Activated naive CD4-positive, alpha-beta T cell treated with anti-CD3 and anti-CD28 coated beads, Interleukin-2, amount 50 U/mL, for 24 hours (primary cell): Measurements from ENCODE around the gene TNPO3.
"Not testable (repeated sequence)": the region's sequence is repeated elsewhere in the genome, so short reads cannot be mapped to it uniquely, and the experiment has no call there.

Source experiments
- H3K27ac Mint-ChIP-seq: one replicate; pipeline ENCODE4 v1.8.0; 2021; ENCODE audit warnings: mild to moderate bottlenecking, mixed read lengths
- H3K27me3 Mint-ChIP-seq: one replicate; pipeline ENCODE4 v1.8.0; 2021; ENCODE audit warnings: mixed read lengths
- H3K36me3 Mint-ChIP-seq: one replicate; pipeline ENCODE4 v1.8.0; 2021; ENCODE audit warnings: mixed read lengths
- H3K4me1 Mint-ChIP-seq: one replicate; pipeline ENCODE4 v1.8.0; 2021; ENCODE audit warnings: mixed read lengths
- H3K4me3 Mint-ChIP-seq: one replicate; pipeline ENCODE4 v1.8.0; 2021; ENCODE audit warnings: mild to moderate bottlenecking, mixed read lengths
- H3K9me3 Mint-ChIP-seq: one replicate; pipeline ENCODE4 v1.8.0; 2021; ENCODE audit warnings: mixed read lengths

TNPO3 gene

DNA sequence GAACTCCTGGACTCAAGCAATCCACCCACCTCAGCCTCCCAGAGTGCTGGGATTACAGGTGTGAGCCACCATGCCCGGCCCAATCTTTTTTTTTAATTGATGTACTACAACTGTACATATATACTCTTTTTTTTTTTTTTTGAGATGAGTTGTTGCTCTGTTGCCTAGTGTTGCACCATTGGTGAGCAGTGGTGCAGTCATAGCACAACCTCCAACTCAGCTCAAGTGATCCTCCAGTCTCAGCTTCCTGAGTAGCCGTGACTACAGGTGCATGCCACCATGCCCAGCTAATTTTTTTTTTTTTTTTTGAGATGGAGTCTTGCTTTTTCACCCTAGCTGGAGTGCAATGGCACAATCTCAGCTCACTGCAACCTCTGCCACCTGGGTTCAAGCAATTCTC, 111.7 kb downstream of the TNPO3 start:
- not testable (repeated sequence) for H3K27ac Mint-ChIP-seq, H3K4me1 Mint-ChIP-seq, H3K4me3 Mint-ChIP-seq, H3K27me3 Mint-ChIP-seq, H3K9me3 Mint-ChIP-seq, H3K36me3 Mint-ChIP-seq

DNA sequence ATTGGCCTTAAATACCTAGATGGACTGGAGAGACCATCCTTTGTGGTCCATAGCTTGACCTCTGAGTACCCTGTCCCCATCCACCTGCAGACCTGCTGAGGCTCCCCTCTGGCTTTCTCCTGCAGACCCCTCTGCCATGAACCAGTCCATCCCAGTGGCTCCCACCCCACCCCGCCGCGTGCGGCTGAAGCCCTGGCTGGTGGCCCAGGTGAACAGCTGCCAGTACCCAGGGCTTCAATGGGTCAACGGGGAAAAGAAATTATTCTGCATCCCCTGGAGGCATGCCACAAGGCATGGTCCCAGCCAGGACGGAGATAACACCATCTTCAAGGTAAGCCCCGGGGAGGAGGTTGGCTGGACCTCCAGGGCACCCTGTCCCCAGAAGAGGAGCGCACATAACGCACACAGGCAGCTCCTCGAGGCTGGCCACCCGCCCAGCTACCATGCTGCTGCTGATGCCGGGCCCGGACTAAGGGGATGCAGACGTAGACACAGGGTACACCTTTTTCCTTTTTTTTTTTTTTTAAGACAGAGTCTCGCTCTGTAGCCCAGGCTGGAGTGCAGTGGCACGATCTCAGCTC, 112.9 kb downstream of the TNPO3 start:
- Mint-ChIP-seq H3K27ac (no peak overlapping the region), H3K4me1 (peaks cover 8% of the 10 kb centered on the region), H3K36me3 (no peaks in the 10 kb centered on the region), H3K4me3 (no peak overlapping the region), H3K27me3 (peaks cover 10% of the 10 kb centered on the region), H3K9me3 (no peaks in the 10 kb centered on the region)

DNA sequence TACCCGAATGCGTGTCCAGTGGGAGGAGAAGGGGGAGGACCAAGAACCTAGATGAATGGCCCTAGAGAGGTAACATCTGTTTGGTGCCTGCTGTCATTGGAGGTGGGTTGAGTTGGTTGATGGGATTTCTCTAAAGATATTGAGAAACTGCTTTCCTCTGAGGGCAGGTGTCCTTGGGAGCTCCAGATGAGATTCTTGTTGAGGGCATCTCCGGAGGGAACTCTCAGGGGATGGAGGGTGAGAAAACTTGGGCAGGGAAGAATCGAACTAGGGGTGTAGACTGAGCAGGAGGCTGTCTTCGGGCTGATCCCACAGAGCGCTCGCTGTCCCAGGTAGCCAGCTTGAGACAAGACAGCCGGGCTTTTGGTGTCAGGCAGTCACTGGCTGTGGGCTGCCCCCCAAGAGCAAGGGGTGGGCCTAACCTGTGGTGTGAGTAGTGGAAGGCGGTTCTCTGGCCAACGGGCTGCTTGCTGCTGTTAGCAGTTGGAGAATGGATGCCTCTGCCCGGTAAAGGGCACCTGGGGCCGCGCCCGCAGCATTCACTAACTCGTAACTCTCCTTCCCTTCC, 113.5 kb downstream of the TNPO3 start:
- Mint-ChIP-seq H3K36me3 (no peaks in the 10 kb centered on the region), H3K4me1 (peaks cover 12% of the 10 kb centered on the region), H3K4me3 (no peak overlapping the region), H3K9me3 (no peaks in the 10 kb centered on the region), H3K27me3 (peaks cover 13% of the 10 kb centered on the region), H3K27ac (no peak overlapping the region)

DNA sequence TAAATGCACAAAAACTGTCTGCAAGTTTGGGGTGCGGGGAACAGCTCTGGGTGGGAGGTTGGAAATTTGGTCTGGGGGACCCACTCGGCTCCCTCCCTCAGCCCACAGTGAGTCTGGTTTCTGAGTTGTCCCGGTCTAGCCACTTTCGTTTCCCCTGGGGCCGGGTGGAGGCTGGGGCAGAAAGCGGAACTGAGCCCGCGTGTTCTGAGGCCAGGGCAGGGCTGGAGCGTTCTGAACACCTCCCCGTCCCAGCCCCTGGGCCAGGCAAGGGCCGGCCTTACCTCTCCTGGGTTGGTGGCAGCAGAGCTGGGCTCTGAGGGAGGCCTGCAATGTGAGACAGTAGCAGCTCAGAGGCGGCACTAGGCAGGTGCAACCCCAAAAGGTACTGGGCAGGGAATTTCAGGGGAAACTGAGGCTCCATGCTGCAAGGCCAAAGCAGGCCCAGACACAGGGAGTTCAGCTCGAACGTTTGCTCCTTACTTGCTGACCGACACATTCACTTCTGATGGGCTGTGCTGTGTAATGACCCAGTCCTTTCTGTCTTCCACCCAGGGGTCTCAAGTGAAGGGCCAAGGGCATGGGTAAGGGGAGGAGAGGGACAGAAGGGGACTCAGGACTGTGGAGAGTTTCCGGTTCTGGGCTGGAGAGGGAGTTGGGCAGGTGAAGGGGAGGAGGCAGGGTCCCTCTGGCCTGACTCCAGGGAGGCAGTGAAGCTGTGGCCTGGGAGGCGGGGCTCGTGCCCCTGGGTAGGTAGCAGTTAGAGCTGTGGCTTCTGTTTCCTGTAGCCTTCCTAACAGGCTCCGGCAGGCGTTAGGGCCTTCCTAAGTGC, 114.2 kb downstream of the TNPO3 start:
- H3K27ac Mint-ChIP-seq: no peak overlapping the region
- peaks cover 12% of the 10 kb centered on the region for H3K4me1 Mint-ChIP-seq
- H3K9me3 Mint-ChIP-seq: no peaks in the 10 kb centered on the region
- H3K4me3 Mint-ChIP-seq: peak overlapping the region; percentile 19
- no peaks in the 10 kb centered on the region for H3K36me3 Mint-ChIP-seq
- H3K27me3 Mint-ChIP-seq: peaks cover 13% of the 10 kb centered on the region

DNA sequence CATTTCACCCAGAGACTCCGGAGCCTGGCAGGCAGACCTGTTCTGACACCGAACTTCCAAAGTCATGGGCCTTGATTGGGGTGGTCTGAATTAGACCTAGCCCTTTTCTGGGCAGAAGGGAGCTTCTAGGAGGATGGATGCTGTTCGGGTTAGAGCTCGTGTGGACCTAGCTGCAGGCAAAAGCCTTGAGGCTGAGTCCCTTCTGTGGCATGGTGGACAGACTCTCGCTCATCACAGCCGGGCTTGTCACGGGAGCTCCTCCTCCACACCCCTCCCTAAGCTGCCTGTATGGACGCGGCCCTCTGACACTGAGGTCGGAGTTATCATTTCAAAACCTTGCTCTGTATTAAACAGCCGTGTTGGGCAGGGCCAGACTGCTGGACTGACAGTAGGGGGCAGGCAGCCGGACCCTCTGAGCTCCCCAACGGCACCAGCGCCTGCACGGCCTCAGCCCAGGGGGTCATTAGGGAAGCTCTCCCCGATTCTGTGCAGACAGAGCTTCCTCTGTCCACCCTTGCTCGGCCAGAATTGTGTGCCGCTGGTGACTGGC, 115.0 kb downstream of the TNPO3 start:
- no peak overlapping the region for H3K4me3 Mint-ChIP-seq
- H3K36me3 Mint-ChIP-seq: no peaks in the 10 kb centered on the region
- peaks cover 12% of the 10 kb centered on the region for H3K4me1 Mint-ChIP-seq
- no peak overlapping the region for H3K27ac Mint-ChIP-seq
- H3K27me3 Mint-ChIP-seq: peaks cover 13% of the 10 kb centered on the region
- H3K9me3 Mint-ChIP-seq: no peaks in the 10 kb centered on the region

DNA sequence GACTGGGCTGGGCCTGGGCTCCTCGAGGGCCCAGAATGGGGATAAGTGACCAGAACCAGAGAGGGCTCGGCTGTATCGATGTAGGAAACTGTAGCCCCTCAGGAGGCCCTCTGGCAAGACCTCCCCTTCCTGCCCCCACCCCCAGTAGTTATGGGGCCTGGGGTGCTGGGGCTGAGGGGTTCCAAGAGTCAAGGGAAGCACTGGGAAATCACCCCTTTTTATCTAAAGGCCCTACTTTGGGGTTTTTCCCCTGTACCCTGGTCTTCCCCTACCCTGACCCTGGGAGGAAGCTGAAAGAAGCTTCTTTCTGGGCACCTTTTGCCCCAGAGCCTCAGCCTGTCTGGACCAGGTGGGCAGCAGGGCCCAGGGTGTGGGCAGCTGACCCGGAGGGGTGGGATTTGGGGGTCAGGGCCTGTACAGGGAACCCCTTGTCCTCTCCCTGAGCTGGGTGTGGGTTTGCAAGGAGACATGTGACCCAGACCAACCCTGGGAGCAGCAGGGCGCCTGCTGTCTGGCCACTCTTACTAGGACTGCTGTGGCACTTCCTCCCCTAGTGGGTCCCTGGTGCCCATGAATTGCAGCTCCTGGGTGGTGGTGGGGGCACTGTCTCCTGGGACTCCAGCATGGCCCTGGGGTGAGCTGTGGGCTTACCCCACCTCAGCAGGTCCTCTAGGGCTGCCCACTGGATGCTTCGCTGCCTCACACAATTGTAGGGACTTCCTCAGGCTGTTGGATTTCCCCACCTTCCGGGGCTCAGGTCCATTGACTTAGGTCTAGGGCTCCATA, 115.6 kb downstream of the TNPO3 start:
- Mint-ChIP-seq H3K36me3 (no peaks in the 10 kb centered on the region), H3K4me1 (peaks cover 12% of the 10 kb centered on the region), H3K9me3 (no peaks in the 10 kb centered on the region), H3K27ac (no peak overlapping the region), H3K4me3 (peak overlapping the region; percentile 80), H3K27me3 (peaks cover 13% of the 10 kb centered on the region)

DNA sequence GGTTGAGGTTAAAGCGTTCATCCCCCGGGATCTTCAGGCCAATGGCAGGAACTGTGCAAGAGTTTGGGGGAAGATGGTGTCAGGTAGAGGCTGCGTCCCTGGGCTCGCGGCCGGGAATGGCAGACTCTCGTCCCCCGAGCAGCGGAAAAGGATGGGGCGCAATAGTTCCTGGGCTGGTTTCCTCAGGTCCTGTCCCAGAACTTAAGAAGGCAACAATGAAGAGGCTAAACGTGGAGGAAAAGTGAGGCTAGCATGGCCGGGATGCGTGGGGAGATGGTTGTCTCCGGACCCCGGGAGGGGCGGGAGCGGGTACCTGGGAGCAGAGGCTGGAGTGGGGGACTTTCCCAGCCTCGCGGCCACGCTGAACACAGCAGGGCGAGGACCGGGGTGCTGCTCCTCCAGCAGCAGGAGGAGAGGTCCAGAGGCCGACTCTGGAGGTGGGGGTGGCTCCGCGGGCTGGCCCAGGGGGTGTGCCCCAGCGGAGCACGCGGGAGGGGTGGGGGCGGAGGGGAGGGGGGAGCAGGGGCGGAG, 116.3 kb downstream of the TNPO3 start:
- H3K4me1 Mint-ChIP-seq: peaks cover 13% of the 10 kb centered on the region
- no peak overlapping the region for H3K27ac Mint-ChIP-seq
- H3K9me3 Mint-ChIP-seq: no peaks in the 10 kb centered on the region
- peak overlapping the region; percentile 80 for H3K4me3 Mint-ChIP-seq
- H3K27me3 Mint-ChIP-seq: peaks cover 13% of the 10 kb centered on the region
- no peaks in the 10 kb centered on the region for H3K36me3 Mint-ChIP-seq

DNA sequence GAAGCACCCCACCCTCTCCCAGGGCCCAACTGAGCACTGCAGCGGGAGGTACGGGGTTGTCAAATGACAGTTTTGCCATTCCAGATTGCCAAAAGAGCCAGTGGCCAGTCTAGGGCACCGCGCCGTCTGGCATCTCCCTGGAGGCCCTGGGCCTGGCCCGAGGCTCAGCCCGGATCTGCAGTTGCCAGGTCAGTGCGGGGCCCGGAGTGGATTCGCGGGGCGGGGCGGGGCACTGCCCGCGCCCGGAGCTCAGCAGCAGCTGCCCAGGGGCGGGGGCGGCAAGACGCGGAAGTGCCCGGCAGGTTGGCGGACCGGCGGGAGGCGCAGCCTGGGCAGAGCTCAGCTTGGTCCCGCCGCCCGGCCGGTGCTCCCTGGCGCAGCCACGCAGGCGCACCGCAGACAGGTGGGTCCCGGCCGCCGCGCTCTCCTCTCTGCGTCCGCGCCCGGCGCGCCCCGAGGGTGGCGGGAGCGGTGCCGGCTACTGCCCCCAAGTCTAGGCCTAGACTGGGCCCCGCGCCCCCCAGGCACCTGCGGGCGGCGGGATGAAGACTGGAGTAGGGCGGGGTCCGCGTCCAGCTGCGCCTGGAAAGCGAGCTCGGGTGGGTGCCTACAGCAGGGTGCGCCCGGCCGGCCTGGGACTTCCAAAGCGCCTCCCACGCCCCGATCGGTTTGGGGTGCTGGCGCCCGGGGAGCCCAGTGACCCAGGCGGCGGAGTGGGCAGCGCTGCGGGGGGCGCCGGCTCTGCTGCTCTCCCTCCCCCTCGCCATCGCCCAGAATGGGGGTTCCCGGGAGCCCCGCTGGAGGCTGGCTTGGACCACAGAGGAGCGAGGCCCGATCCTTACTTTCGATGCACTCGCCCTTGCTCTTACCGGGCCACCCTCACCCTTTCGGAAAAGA, 117.0 kb downstream of the TNPO3 start, which contains the start of gene IRF5:
TSS of gene IRF5 (plus strand) at position 281 of the 897 bp plus-strand sequence. CDS start 4,155 bp downstream, outside the sequence.
- Mint-ChIP-seq H3K27me3 (peaks cover 13% of the 10 kb centered on the region), H3K4me1 (peaks cover 20% of the 10 kb centered on the region)

DNA sequence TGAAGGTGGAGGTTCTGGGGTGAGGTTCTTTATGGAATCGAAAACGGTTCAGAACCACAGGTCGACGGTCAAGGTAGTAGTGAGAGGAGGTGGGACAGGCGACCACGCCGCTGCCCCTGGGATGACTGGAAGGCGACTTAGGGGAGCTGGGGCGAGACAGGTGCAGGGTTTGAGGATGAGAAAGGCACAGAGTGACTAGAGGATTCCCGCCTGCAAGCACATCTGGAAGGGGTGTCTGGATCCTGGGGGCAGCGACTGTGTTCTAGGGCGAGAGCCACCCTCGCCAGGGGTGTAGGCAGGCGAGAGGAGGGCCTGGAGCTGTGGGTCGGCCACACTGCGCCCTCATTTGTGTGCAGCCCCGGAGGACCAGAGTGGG, 117.7 kb downstream of the TNPO3 start:
- Mint-ChIP-seq H3K9me3 (no peaks in the 10 kb centered on the region), H3K4me1 (peaks cover 22% of the 10 kb centered on the region), H3K27me3 (peaks cover 13% of the 10 kb centered on the region), H3K27ac (no peak overlapping the region), H3K36me3 (no peaks in the 10 kb centered on the region), H3K4me3 (peak overlapping the region; percentile 81)

More for the DNA sequence above, 117.0 kb downstream of the TNPO3 start, which contains the start of gene IRF5:
- Mint-ChIP-seq H3K36me3 (no peaks in the 10 kb centered on the region), H3K4me3 (peak within 1 kb of the TSS; percentile 81), H3K9me3 (no peaks in the 10 kb centered on the region), H3K27ac (no peak within 1 kb of the TSS)

DNA sequence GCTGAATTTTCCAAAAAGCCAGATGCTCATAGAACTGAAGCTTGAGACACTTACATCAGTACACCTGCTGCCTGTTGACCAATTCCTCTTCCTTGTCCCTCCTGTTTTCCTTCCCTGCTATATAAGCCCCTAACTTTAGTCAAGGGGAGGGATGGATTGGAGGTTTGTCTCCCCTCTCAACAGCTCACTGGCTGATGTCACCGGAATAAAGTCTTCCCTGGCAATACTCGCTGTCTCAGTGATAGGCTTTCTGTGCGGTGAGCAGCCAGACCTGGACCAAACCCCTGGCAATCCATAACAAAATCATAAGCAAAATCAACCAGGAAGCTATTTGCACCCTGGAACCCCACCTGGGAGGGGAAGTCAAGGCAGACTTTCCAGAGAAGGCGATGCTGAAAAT, 118.1 kb downstream of the TNPO3 start:
- H3K27me3 Mint-ChIP-seq: peaks cover 13% of the 10 kb centered on the region
- peaks cover 22% of the 10 kb centered on the region for H3K4me1 Mint-ChIP-seq
- no peaks in the 10 kb centered on the region for H3K9me3 Mint-ChIP-seq
- no peak overlapping the region for H3K27ac Mint-ChIP-seq
- H3K4me3 Mint-ChIP-seq: peak overlapping the region; percentile 81
- H3K36me3 Mint-ChIP-seq: no peaks in the 10 kb centered on the region

DNA sequence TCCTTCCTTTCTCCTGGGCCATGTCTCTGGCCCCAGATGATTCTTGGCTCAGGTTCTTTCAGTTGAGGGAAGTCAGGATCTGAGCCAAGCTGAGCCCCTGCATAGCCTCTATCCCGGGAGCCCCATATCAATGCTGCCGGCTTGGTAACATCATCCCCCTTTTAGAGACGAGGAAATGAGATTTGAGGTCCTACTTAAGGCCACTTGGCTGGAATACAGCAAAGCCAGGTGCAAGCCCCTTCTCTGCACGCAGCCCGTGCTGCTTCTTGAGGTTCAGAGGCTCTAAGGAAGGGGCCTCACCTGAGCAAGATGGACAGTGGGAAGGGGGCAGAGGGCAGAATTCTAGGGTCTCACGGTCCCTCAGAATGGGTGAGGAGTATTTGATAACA, 119.6 kb downstream of the TNPO3 start:
- H3K4me3 Mint-ChIP-seq: no peak overlapping the region
- H3K36me3 Mint-ChIP-seq: no peaks in the 10 kb centered on the region
- peaks cover 13% of the 10 kb centered on the region for H3K27me3 Mint-ChIP-seq
- H3K9me3 Mint-ChIP-seq: no peaks in the 10 kb centered on the region
- no peak overlapping the region for H3K27ac Mint-ChIP-seq
- peaks cover 22% of the 10 kb centered on the region for H3K4me1 Mint-ChIP-seq

DNA sequence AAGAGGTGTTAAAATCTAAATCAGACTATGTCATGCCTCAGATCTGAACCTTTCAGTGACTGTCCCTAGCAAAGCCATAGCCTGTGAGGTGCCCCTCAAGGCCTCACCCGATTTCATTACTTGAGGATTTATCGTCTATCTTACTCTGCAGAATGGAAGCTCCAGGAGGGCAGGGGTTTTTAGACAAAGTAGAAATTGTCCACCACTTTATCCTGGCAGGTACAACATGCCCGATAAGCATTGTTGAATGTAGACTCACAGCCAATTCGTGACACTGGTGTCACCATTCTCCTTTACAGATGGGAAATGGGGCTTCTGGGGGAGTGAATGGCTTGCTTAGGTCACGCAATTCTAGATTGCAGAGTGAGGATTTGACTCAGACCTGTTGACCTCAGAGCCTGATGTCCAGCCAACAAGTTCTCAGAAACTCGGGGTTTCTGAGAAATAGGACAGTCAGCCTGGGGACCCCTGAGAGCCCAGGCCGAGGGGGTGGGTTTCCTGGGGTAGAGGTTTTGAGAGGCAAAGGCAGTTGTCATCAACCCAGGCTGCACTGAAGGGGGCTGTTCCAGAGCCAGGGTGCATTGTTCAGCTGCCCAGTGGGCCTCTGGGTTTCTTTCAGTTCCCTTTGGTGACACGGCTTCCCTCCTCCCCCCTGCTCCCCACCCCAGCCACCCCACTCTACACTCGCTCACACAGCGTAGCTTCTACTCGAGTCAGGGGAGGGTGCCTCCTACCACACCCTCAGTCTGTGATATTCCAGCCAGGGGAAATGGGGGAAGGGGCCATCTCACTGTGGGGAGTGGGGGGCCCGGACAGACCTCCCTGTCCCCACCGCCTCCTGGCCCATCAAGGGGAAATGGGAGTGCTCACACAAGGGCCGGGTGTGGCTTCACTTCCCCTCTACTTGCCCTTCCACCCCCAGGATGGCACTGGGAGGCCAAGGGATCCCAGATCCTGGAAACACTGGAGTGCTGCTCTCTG, 120.3 kb downstream of the TNPO3 start:
- Mint-ChIP-seq H3K4me1 (peaks cover 22% of the 10 kb centered on the region), H3K27ac (no peak overlapping the region), H3K9me3 (no peaks in the 10 kb centered on the region), H3K27me3 (peaks cover 11% of the 10 kb centered on the region), H3K4me3 (no peak overlapping the region), H3K36me3 (no peaks in the 10 kb centered on the region)

DNA sequence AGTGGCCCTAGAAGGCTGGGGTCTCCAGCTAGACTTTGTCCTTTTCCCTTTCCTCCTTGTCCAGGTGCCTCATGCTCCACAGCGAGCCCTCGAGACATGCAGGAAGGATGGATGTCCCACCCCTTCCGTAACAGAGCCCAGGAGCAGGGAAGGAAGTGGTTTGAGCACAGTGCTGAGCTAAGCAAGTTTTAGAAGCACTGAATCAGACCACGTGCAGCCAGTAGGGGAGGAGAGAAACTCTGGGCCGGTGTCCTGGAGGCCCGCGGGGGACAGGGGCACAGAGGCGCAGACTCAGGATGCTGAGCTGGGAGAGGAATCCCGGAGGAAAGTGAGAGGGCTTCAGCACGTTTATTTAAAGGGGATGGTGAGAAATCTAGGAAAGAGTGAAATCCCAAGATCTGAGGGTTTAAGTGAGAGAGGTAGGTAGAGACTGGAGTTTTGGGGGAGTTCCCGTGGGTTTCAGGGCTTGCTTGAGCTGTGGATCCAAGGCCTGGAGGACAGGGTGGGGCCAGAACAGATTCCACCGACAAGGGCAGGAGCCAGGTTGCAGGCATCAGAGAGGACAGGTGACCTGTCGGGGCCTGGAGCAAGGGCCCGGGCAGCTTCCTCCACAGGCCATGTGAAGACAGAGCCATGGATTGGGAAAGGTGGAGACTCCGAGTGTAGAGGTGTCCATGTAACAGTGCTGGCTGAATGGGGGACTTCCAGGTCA, 121.6 kb downstream of the TNPO3 start:
- peak overlapping the region; percentile 71 for H3K4me3 Mint-ChIP-seq
- no peaks in the 10 kb centered on the region for H3K36me3 Mint-ChIP-seq
- H3K27me3 Mint-ChIP-seq: peaks cover 8% of the 10 kb centered on the region
- peak overlapping the region; percentile 77 for H3K27ac Mint-ChIP-seq
- H3K9me3 Mint-ChIP-seq: no peaks in the 10 kb centered on the region
- peaks cover 18% of the 10 kb centered on the region for H3K4me1 Mint-ChIP-seq
